ENCODE results near the gene ART5. TPM values are rescaled to one million over a fixed set of nuclear protein-coding genes. Genes with fewer than 3 reads are reported as not detected.

The ART5 gene
- total RNA-seq, 6 donors from 2014 or later = 0.49 to 3.6 (median 1.3) TPM; not detected in 2

DNA sequence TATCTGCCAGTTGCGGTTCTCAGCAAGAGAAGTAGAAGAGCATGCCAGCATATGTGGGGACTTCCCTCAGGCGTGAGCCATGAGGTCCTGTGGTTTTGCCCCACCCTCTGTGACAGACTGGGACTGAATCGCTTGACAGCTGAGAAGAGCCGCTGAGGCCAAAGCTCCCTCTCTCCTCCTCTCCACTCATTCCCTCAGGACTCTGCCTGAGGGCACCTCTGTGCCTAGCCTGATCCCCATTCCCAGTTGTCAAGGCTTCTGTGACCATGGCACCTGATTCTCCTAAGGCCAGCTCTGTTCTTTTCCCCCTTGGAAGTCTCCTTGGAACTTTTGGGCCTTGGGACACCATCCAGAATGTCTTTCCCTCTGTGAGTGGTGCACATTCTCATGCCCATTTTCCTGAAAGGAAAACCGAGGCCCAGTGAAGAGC, 27.0 kb downstream of the ART5 start:
- Histone ChIP-seq H3K4me1 (peaks cover 5 to 15% (median 11%) of the 10 kb centered on the region in 4 donors), H3K27ac (peak overlapping the region in 2 of 4 donors; percentile 66 to 70)
- TF ChIP-seq, protein P1, sequence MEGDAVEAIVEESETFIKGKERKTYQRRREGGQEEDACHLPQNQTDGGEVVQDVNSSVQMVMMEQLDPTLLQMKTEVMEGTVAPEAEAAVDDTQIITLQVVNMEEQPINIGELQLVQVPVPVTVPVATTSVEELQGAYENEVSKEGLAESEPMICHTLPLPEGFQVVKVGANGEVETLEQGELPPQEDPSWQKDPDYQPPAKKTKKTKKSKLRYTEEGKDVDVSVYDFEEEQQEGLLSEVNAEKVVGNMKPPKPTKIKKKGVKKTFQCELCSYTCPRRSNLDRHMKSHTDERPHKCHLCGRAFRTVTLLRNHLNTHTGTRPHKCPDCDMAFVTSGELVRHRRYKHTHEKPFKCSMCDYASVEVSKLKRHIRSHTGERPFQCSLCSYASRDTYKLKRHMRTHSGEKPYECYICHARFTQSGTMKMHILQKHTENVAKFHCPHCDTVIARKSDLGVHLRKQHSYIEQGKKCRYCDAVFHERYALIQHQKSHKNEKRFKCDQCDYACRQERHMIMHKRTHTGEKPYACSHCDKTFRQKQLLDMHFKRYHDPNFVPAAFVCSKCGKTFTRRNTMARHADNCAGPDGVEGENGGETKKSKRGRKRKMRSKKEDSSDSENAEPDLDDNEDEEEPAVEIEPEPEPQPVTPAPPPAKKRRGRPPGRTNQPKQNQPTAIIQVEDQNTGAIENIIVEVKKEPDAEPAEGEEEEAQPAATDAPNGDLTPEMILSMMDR (IDR thresholded peaks at IDR 0.05) = no peak
- TF ChIP-seq EP300 (IDR thresholded peaks at IDR 0.05) (no peak), POLR2A (IDR thresholded peaks at IDR 0.05) (no peak), POLR2AphosphoS5 (IDR thresholded peaks at IDR 0.05) (peak in 1 of 2 donors; percentile 41)

DNA sequence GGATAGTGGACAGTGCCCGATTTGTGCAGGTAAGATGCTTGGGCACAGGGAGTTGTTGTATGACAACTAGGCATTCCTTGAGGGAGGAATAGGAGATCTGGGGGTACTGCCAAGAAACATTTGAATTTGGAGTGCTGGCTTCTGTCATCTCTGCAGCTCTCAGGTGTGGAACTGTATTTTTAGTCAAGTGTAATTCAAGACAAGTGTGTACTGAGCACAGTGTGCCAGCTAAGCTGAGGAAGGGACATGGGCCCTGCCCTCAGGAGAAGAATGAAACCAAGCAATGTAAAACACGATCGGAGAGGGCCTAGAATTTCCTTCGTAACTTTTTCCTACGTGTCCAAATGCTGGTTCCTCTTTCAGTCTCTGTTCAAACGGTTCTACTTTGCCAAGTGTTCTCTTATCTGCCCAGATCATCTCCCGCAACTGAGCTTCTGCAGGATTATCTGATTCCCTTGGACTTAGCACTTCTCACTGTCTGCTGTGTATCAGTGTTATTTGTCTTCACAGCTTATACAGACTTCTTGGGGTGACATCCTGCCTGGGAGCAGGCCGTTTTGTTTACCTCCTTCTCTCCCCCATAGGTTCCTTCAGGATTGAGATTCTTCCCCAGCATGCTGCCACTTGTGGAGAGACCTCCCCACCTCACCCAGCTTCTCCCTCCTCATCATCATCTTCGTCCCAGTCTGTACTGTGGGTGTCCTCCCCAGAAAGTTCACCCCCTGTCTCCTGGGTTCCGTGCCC, 27.6 kb downstream of the ART5 start:
- Histone ChIP-seq H3K9me3 (no peaks in the 10 kb centered on the region), H3K4me1 (peaks cover 5 to 15% (median 11%) of the 10 kb centered on the region in 4 donors), H3K36me3 (no peaks in the 10 kb centered on the region), H3K4me3 (peak overlapping the region in 2 of 4 donors; percentile 0 to 15), H3K27me3 (no peaks in the 10 kb centered on the region), H3K27ac (peak overlapping the region in 3 of 4 donors; percentile 11 to 70 (median 66))
- 33 to 57% methylated on average over 10 of the region's 10 CpGs for WGBS, 2 donors
- peak; percentile 48 to 81 for ATAC-seq (ENCODE audit: low FRiP score in 2 of 2)
- TF ChIP-seq POLR2A (IDR thresholded peaks at IDR 0.05) (no peak), EP300 (IDR thresholded peaks at IDR 0.05) (peak in 1 of 4 donors; percentile 61)
- peak in 1 of 2 donors; percentile 68 for DNase-seq

More for the DNA sequence above, 27.0 kb downstream of the ART5 start:
- ATAC-seq (ENCODE audit: low FRiP score in 2 of 2) (peak; percentile 41 to 80), DNase-seq (peak in 1 of 2 donors; percentile 89)
- no peaks in the 10 kb centered on the region for H3K27me3 ChIP-seq
- peak overlapping the region in 1 of 4 donors; percentile 15 for H3K4me3 ChIP-seq
- no peaks in the 10 kb centered on the region for H3K36me3 ChIP-seq
- WGBS, 2 donors = 41 to 57% methylated on average over 5 of the region's 5 CpGs
- H3K9me3 ChIP-seq = no peaks in the 10 kb centered on the region

- no peaks in the 10 kb centered on the region for H3K27me3 ChIP-seq
- ATAC-seq (ENCODE audit: low FRiP score in 2 of 2) (no peak), DNase-seq (no peak)
- no peaks in the 10 kb centered on the region for H3K36me3 ChIP-seq
- 92 to 93% methylated on average over 3 of the region's 3 CpGs for WGBS, 2 donors
- peaks cover 5 to 15% (median 11%) of the 10 kb centered on the region in 4 donors for H3K4me1 ChIP-seq
- no peak overlapping the region for H3K27ac ChIP-seq
- H3K9me3 ChIP-seq = no peaks in the 10 kb centered on the region
- H3K4me3 ChIP-seq = no peak overlapping the region
- TF ChIP-seq POLR2AphosphoS5 (IDR thresholded peaks at IDR 0.05) = no peak
- no peak for TF ChIP-seq EP300 (IDR thresholded peaks at IDR 0.05)
- TF ChIP-seq POLR2A (IDR thresholded peaks at IDR 0.05) = no peak
- TF ChIP-seq, protein P1 (IDR thresholded peaks at IDR 0.05) = no peak
Measured at GRCh38 chr11:3611976-3612678, 29.7 kb downstream of the ART5 start.

DNA sequence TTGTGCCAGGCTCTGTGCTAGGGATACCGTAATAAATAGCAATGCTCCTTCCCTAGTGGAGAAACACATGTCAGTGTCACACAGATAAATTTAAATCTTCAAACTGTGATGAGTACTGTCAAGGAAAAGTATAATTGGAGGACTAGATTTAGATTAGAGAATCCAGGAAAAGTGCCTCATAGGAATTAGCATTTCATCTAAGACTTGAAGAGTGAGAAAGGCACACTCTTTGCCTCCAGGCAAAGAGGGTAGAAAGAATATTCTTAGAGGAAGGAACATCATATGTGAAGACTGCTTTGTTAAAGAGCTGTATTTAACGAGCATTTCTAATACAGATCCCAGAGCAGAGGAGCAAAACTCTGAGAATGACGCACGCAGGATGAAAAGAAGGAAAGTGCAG, 30.9 kb downstream of the ART5 start:
- no peak for ATAC-seq (ENCODE audit: low FRiP score in 2 of 2)

More for the DNA sequence above, 30.9 kb downstream of the ART5 start:
- TF ChIP-seq EP300 (IDR thresholded peaks at IDR 0.05) = no peak
- TF ChIP-seq POLR2AphosphoS5 (IDR thresholded peaks at IDR 0.05) = no peak
- no peak for TF ChIP-seq POLR2A (IDR thresholded peaks at IDR 0.05)
- TF ChIP-seq, protein P1 (IDR thresholded peaks at IDR 0.05) = no peak
- no peak for DNase-seq
- H3K27me3 ChIP-seq = no peaks in the 10 kb centered on the region
- H3K4me3 ChIP-seq = no peak overlapping the region
- WGBS, 2 donors = 82 to 95% methylated on average over 4 of the region's 4 CpGs
- H3K27ac ChIP-seq = no peak overlapping the region
- H3K4me1 ChIP-seq = peaks cover 5 to 15% (median 11%) of the 10 kb centered on the region in 4 donors
- no peaks in the 10 kb centered on the region for H3K9me3 ChIP-seq
- no peaks in the 10 kb centered on the region for H3K36me3 ChIP-seq

Data from upper lobe of left lung (tissue), 6 donors.